Panc1 (cell line): ENCODE data around the gene UBE2L5. TPM values are rescaled to one million over a fixed set of nuclear protein-coding genes. Genes with fewer than 3 reads are reported as not detected.

Source experiments
- ATAC-seq: fragments of 200-7000 bp; cut with Tn5 transposase; 2 replicates; pipeline ENCODE4 v1.9.1; 2020; ENCODE audit warnings: mild to moderate bottlenecking, moderate library complexity
- BruUV-seq: library from RNA; stranded (reverse); fragments of 400-500 nt; replicated peaks from 2 replicates; lab custom pipeline; 2021; lab: Mats Ljungman, UMichigan
- CTCF ChIA-PET: fragments of 300-600 bp; sonication (Branson Sonifier 250); formaldehyde crosslinking; loops from one replicate; lab custom pipeline; 2022; ENCODE audit warnings: antibody characterized with exemption; lab: Charles Lee
- POLR2A ChIA-PET: fragments of 300-600 bp; sonication (Branson Sonifier 250); formaldehyde crosslinking; loops from one replicate; lab custom pipeline; 2022; ENCODE audit warnings: antibody characterized with exemption; lab: Charles Lee
- DNase-seq: peaks from one replicate; pipeline ENCODE4 v3.0.0-alpha.2; 2010; ENCODE audit warnings: low read depth, low spot score
- H3K27ac ChIP-seq: 2 replicates; pipeline ENCODE4 v1.5.1; 2011; ENCODE audit warnings: mild to moderate bottlenecking, low read length, inconsistent platforms
- H3K27me3 ChIP-seq: fragments of 200-500 bp; sonication (Bioruptor generic); 2 replicates; pipeline ENCODE4 v1.6.0; 2014; ENCODE audit warnings: low read length, inconsistent platforms; ENCODE audit not compliant: control insufficient read depth, insufficient read depth
- H3K36me3 ChIP-seq: fragments of 200-500 bp; sonication (Bioruptor generic); 2 replicates; pipeline ENCODE4 v1.5.1; 2014; ENCODE audit warnings: inconsistent platforms, mild to moderate bottlenecking, low read length, moderate library complexity; ENCODE audit not compliant: control insufficient read depth, insufficient read depth
- H3K4me1 ChIP-seq: 2 replicates; pipeline ENCODE4 v1.5.1; 2011; ENCODE audit warnings: inconsistent platforms, mild to moderate bottlenecking, low read length, moderate library complexity; ENCODE audit not compliant: control insufficient read depth, insufficient read depth
- H3K4me3 ChIP-seq, 2 experiments: 2 replicates each; pipeline ENCODE4 v1.5.1; 2011 to 2012; ENCODE audit warnings: low read depth in 2 of 2, low read length in 2 of 2, mild to moderate bottlenecking in 2 of 2, inconsistent platforms in 1 of 2, moderate library complexity in 1 of 2
- H3K9me3 ChIP-seq: fragments of 200-500 bp; sonication (Bioruptor generic); 2 replicates; pipeline ENCODE4 v1.5.1; 2014; ENCODE audit warnings: low read depth, mild to moderate bottlenecking, inconsistent platforms, low read length, moderate library complexity; ENCODE audit not compliant: control insufficient read depth, insufficient read depth
- CTCF ChIP-seq: fragments of 450-650 bp; IDR thresholded peaks from 2 replicates; pipeline ENCODE4 v1.5.1; 2017; ENCODE audit warnings: mild to moderate bottlenecking
- POLR2AphosphoS5 ChIP-seq: IDR thresholded peaks from 2 replicates; pipeline ENCODE4 v1.6.1; 2012; ENCODE audit warnings: mild to moderate bottlenecking, low read depth, low read length, moderate library complexity
- REST ChIP-seq, 2 experiments: IDR thresholded peaks; 2 replicates each; pipeline ENCODE4 v1.6.1; 2011 to 2012; ENCODE audit warnings: low read depth in 2 of 2, control low read depth in 1 of 2, low read length in 1 of 2, mild to moderate bottlenecking in 1 of 2, moderate library complexity in 1 of 2; ENCODE audit not compliant: insufficient read depth in 1 of 2
- SIN3A ChIP-seq: IDR thresholded peaks from 2 replicates; pipeline ENCODE4 v1.6.1; 2012; ENCODE audit warnings: low read depth, mild to moderate bottlenecking, low read length, moderate library complexity, borderline replicate concordance; ENCODE audit not compliant: insufficient read depth
- TCF7L2 ChIP-seq: IDR thresholded peaks from 2 replicates; pipeline ENCODE4 v1.6.1; 2011; ENCODE audit warnings: mild to moderate bottlenecking, low read depth, low read length, inconsistent platforms
- in situ Hi-C: cut with HindIII; loops from 2 replicates; pipeline ENCODE4 v1.10.0; 2016; ENCODE audit warnings: low sequenced_read_pairs, low pct_unique_long_range_greater_than_20kb
- intact Hi-C: fragments of 100-400 bp; cut with micrococcal nuclease; formaldehyde crosslinking; loops from one replicate; pipeline ENCODE4 v1.10.0; 2022; ENCODE audit not compliant: unreplicated experiment
- total RNA-seq: library from RNA; stranded (reverse); gene quantifications from one replicate; pipeline ENCODE4 v1.2.1, GENCODE V29; 2021; ENCODE audit not compliant: unreplicated experiment

UBE2L5 gene
- total RNA-seq, 1 experiment from 2014 or later = not detected

GRCh38 chr13:30395192-30396158 is 26.8 kb upstream of the UBE2L5 start:
- intact Hi-C loops = no loop called here
- H3K27me3 ChIP-seq = no peaks in the 10 kb centered on the region
- DNase-seq = peak; percentile 35
- peak; percentile 88 for ATAC-seq
- TF ChIP-seq POLR2AphosphoS5 (no peak), REST (IDR thresholded peaks at IDR 0.05; ENCODE audit: insufficient read depth in 1 of 2, low read depth in 2 of 2, low read length in 1 of 2) (no peak), CTCF (no peak), TCF7L2 (no peak)
- H3K4me3 ChIP-seq = peak overlapping the region; percentile 51 to 79
- H3K9me3 ChIP-seq = no peaks in the 10 kb centered on the region
- ChIA-PET POLR2A (interaction anchor here (0.5 to 1.1 kb wide), 2 partner anchors 12 to 54 kb away, joined by 3 to 5 read pairs; no protein-coding TSS in a partner anchor), CTCF (no interaction called here)
- in situ Hi-C loops = no loop called here
- H3K36me3 ChIP-seq = no peaks in the 10 kb centered on the region
- H3K27ac ChIP-seq = peak overlapping the region; percentile 88
- BruUV-seq = no TSS peak
- H3K4me1 ChIP-seq = no peaks in the 10 kb centered on the region

GRCh38 chr13:30396434-30397075 is 25.7 kb upstream of the UBE2L5 start:
- no peaks in the 10 kb centered on the region for H3K36me3 ChIP-seq
- no peak overlapping the region for H3K4me3 ChIP-seq
- ATAC-seq = no peak
- in situ Hi-C loops (no loop called here), intact Hi-C loops (no loop called here)
- ChIA-PET CTCF (no interaction called here), POLR2A (no interaction called here)
- H3K4me1 ChIP-seq = no peaks in the 10 kb centered on the region
- H3K9me3 ChIP-seq = no peaks in the 10 kb centered on the region
- DNase-seq = no peak
- no peaks in the 10 kb centered on the region for H3K27me3 ChIP-seq
- no TSS peak for BruUV-seq
- TF ChIP-seq SIN3A = no peak
- TF ChIP-seq TCF7L2 = no peak
- no peak for TF ChIP-seq CTCF
- TF ChIP-seq REST (IDR thresholded peaks at IDR 0.05; ENCODE audit: insufficient read depth in 1 of 2, low read depth in 2 of 2, low read length in 1 of 2) = no peak
- no peak for TF ChIP-seq POLR2AphosphoS5
- H3K27ac ChIP-seq = no peak overlapping the region
